Left lung (tissue), 10 donors: ENCODE results near the gene AARS2. TPM values are rescaled to one million over a fixed set of nuclear protein-coding genes. Genes with fewer than 3 reads are reported as not detected.

ENCODE experiments used
- ATAC-seq: fragments of 200-7000 bp; cut with Tn5 transposase; one replicate; pipeline ENCODE4 v1.9.1; 2020; ENCODE audit warnings: moderate library complexity
- DNase-seq, 4 donors: peaks; one replicate each; pipeline ENCODE4 v3.0.0-alpha.2; 2013 to 2020
- H3K27ac ChIP-seq, 2 donors: fragments of 200-600 bp; sonication (generic) in 1 of 2; one replicate each; pipeline versions ENCODE4 v1.5.0 to v1.8.0; 2020 to 2021
- H3K27me3 ChIP-seq, 2 donors: fragments of 200-600 bp; sonication (generic) in 1 of 2; one replicate each; pipeline versions ENCODE4 v1.5.0 to v1.8.0; 2020 to 2021
- H3K36me3 ChIP-seq, 2 donors: fragments of 200-600 bp; sonication (generic) in 1 of 2; one replicate each; pipeline versions ENCODE4 v1.5.0 to v1.8.0; 2020 to 2021
- H3K4me1 ChIP-seq, 2 donors: fragments of 200-600 bp; one replicate each; pipeline ENCODE4 v1.8.0; 2021
- H3K4me3 ChIP-seq, 2 donors: fragments of 200-600 bp; sonication (generic) in 1 of 2; one replicate each; pipeline versions ENCODE4 v1.5.0 to v1.8.0; 2020 to 2021; ENCODE audit warnings: mild to moderate bottlenecking in 1 of 2
- H3K9me3 ChIP-seq, 2 donors: fragments of 200-600 bp; sonication (generic) in 1 of 2; one replicate each; pipeline versions ENCODE4 v1.5.0 to v1.8.0; 2020 to 2021
- CTCF ChIP-seq, 2 donors: fragments of 200-600 bp; sonication (generic) in 1 of 2; IDR thresholded peaks; one replicate each; pipeline versions ENCODE4 v1.5.0 to v1.8.0; 2021; ENCODE audit warnings: antibody characterized with exemption in 2 of 2
- intact Hi-C, 2 donors: fragments of 100-400 bp; cut with DNase I; formaldehyde crosslinking; loops; one replicate each; pipeline versions ENCODE4 v1.11.2 to v1.14.2; 2022
- polyA plus RNA-seq, 6 donors: library from polyadenylated mRNA; unstranded; fragments of 120-200 nt; gene quantifications; one replicate each; pipeline ENCODE4 v1.2.1, GENCODE V29; 2013; ENCODE audit not compliant: insufficient read length in 6 of 6
- total RNA-seq, 2 donors: library from RNA; stranded (reverse); fragmentation: NEBNext Ultra II Directional; extraction: Animal tissue kit (Norgen Biotek cat#: 25700); gene quantifications; one replicate each; pipeline ENCODE4 v1.2.1, GENCODE V29; 2021
- donor health status: DM: no; HTN: yes; CAD: no.
- donor health status: DM: no; HTN: no; CAD: no.

AARS2 gene
- total and polyA plus RNA-seq, 8 donors = 10.8 to 18.8 (median 16.2) TPM

GRCh38 chr6:44289726-44290260 is 23.4 kb downstream of the AARS2 start:
- ATAC-seq (no peak), DNase-seq (no peak)
- Histone ChIP-seq H3K4me3 (no peak overlapping the region), H3K27ac (no peak overlapping the region), H3K4me1 (no peaks in the 10 kb centered on the region), H3K36me3 (no peaks in the 10 kb centered on the region), H3K9me3 (no peaks in the 10 kb centered on the region), H3K27me3 (peaks cover 7 to 97% of the 10 kb centered on the region in 2 donors)
- no peak for TF ChIP-seq CTCF (IDR thresholded peaks at IDR 0.05)
- intact Hi-C loops = no loop called here

- TF ChIP-seq CTCF (IDR thresholded peaks at IDR 0.05) = no peak
- ATAC-seq (no peak), DNase-seq (no peak)
- H3K9me3 ChIP-seq = no peaks in the 10 kb centered on the region
- H3K4me1 ChIP-seq = no peaks in the 10 kb centered on the region
- intact Hi-C loops = no loop called here
- peaks cover 0 to 66% of the 10 kb centered on the region in 2 donors for H3K27me3 ChIP-seq
- no peak overlapping the region for H3K4me3 ChIP-seq
- H3K36me3 ChIP-seq = no peaks in the 10 kb centered on the region
- no peak overlapping the region for H3K27ac ChIP-seq
These were observed 26.4 kb downstream of the AARS2 start for GRCh38 chr6:44286747-44287146.

GRCh38 chr6:44286285-44286565 is 26.9 kb downstream of the AARS2 start:
- Histone ChIP-seq H3K27me3 (peaks cover 0 to 61% of the 10 kb centered on the region in 2 donors), H3K36me3 (no peaks in the 10 kb centered on the region), H3K4me3 (no peak overlapping the region), H3K27ac (no peak overlapping the region), H3K4me1 (no peaks in the 10 kb centered on the region), H3K9me3 (no peaks in the 10 kb centered on the region)
- ATAC-seq (no peak), DNase-seq (no peak)
- intact Hi-C loops = no loop called here
- no peak for TF ChIP-seq CTCF (IDR thresholded peaks at IDR 0.05)

GRCh38 chr6:44285552-44286284 is 27.4 kb downstream of the AARS2 start:
- no peak for ATAC-seq
- peaks cover 0 to 56% of the 10 kb centered on the region in 2 donors for H3K27me3 ChIP-seq
- intact Hi-C loops = no loop called here

GRCh38 chr6:44284867-44285266 is 28.3 kb downstream of the AARS2 start:
- Histone ChIP-seq H3K36me3 (no peaks in the 10 kb centered on the region), H3K4me3 (no peak overlapping the region), H3K27me3 (peaks cover 0 to 54% of the 10 kb centered on the region in 2 donors), H3K9me3 (no peaks in the 10 kb centered on the region), H3K27ac (no peak overlapping the region), H3K4me1 (no peaks in the 10 kb centered on the region)
- DNase-seq = no peak
- no peak for TF ChIP-seq CTCF (IDR thresholded peaks at IDR 0.05)
- ATAC-seq = no peak
- intact Hi-C loops = no loop called here

More at GRCh38 chr6:44285552-44286284, 27.4 kb downstream of the AARS2 start:
- H3K4me1 ChIP-seq = no peaks in the 10 kb centered on the region
- no peak for TF ChIP-seq CTCF (IDR thresholded peaks at IDR 0.05)
- no peaks in the 10 kb centered on the region for H3K36me3 ChIP-seq
- H3K27ac ChIP-seq = no peak overlapping the region
- no peak for DNase-seq
- H3K9me3 ChIP-seq = no peaks in the 10 kb centered on the region
- no peak overlapping the region for H3K4me3 ChIP-seq
